Stimulated activated CD8-positive, alpha-beta memory T cell treated with anti-CD3 and anti-CD28 coated beads, Interleukin-12 subunit alpha, Interleukin-12 subunit beta, amount 100 ng/mL, for 24 hours (primary cell): ENCODE measurements around the gene PIWIL1.

Experiments used
- DNase-seq: peaks from one replicate; pipeline ENCODE4 v3.0.0-alpha.2; 2020; ENCODE audit errors: extremely low read depth

The PIWIL1 gene

GRCh38 chr12:130374083-130374482, 36.4 kb downstream of the PIWIL1 start:
- DNase-seq, result no peak

- no peak for DNase-seq
These were observed 37.9 kb downstream of the PIWIL1 start for GRCh38 chr12:130375296-130376287.

DNA sequence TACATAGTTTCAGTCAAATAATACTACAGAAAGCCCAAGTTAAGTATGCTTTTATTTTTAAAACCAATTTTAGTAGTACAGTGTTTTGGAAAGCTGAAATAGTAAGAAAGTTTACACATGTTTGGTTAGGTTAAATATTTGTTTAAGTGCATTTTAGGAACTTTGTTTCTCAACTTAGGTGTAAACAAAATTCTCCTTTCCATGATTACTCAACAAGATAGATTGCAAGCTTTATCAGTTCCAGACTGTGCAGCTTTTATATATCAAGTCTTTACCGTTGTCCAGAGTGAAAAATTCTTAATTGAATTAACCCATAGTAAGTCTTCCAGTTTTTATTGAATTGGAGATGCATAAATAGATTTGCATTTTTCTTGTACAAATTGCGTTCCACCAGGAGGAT, 45.1 kb downstream of the PIWIL1 start:
- DNase-seq, result no peak

DNA sequence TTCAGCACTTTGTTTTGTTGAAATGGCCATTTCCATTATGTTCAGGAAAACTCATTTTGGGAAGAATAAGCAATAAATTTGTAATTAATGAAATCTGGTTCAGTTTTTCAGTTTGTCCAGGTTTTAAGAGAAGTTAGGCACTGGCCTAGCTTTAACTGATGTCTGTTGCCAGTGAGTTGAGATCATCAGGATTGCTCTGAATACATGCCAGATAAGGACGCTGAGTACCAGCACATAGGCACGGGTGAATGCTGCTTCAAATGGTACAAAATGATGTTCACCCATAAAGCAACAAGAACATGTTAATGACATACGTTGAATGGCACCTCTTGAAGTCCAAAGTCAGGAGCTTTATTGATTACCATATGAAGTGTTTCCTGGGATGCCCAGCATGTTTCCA, 46.5 kb downstream of the PIWIL1 start:
- DNase-seq, result no peak

- DNase-seq, result no peak
These were observed 47.5 kb downstream of the PIWIL1 start for GRCh38 chr12:130385193-130385592.

- DNase-seq, result no peak
These were observed 53.5 kb downstream of the PIWIL1 start for GRCh38 chr12:130391186-130391585.

DNA sequence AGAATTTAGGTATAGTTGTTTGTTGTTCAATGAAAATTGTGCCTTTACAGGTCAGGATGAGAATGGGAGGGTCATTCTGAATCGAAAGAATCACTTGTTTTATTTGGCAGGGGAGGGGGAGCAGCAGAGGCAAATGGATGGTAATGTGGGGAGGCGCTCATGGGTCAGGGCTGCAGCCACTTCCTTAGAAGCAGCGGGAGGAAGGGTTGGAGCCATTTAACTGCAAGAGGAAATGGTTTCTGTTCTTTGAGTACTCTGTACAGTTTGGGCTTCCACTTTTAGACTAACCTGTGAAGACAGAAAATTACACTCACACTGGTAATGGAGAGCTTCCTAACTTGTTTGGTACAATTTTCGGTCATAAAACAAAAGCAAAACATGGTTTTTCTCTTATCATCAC, 57.2 kb downstream of the PIWIL1 start:
- no peak for DNase-seq

DNA sequence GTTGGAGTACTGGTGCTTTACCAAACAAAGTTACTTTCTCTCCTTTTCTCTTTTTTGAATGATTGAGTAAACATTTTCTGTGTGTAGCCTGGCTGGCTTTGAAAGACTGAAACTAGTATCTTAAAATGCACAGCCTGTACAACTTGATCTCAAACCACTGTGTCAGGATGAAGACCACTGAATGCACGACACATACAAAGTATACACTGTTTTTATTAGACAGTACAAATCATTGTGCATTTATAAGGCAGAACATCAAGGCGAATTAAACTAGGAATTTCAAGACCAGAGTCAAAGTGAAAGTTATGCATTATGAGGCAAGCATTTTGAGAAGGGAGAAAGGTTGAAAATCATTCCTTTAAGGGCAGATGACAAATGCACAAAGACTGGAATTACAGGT, 59.0 kb downstream of the PIWIL1 start:
- DNase-seq, result no peak

DNA sequence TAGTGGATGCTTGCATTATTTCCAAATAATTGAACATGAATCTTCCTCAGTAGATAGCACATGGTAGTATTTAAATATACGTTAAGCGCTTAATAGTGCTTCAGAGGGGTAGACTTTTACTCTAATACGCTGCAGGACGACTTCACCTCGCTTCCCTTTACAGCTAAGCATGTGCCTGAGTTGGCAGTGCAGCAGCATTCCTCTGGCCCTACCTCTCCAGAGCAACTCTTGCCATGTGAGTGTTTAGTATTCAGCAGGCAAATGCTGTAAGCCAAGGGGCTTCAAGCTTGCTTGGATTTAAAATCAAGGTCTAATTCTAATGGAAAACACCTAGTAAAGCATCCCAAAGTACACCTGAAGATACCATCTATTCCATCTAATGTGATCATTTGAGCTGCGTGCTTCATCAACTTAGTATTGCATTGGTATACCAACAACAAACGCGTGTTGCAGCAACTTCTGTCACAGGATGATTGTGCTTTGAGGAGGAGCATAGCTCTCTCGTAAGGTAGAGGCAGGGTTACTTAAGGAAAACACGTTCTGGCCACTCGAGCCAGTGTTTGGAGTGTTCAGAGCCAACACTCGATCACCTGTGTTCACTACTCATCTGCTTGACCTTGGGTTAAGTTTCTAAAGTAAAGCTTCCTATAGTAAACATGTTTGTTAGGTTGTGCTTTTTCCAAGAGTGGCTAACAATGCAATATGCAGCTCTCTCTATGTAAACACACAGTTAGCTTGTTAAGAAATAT, 60.6 kb downstream of the PIWIL1 start:
- no peak for DNase-seq

GRCh38 chr12:130401703-130402102, 64.0 kb downstream of the PIWIL1 start:
- DNase-seq, result no peak

- DNase-seq, result no peak
These were observed 67.6 kb downstream of the PIWIL1 start for GRCh38 chr12:130405332-130405731.

DNA sequence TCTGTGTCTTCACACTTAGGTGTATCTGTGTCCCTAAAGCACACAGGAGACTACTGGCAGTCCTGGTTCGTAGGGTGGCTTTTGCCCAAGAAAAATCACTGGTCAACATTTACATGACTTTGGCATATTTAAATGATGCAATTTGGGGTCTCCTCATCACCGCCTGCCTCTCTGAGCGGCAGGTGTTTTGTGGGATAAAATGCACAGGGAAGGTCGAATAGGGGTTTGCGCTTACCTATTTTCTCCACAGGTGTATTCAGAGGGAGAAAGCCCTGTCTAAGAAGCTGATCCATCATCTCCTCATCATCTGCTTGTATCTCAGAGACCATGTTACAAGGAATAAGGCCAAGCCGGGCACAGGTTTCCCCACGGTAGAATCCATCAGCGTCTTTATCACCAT, 74.7 kb downstream of the PIWIL1 start:
- no peak for DNase-seq

- DNase-seq, result no peak
These were observed 76.2 kb downstream of the PIWIL1 start for GRCh38 chr12:130413909-130414308.

DNA sequence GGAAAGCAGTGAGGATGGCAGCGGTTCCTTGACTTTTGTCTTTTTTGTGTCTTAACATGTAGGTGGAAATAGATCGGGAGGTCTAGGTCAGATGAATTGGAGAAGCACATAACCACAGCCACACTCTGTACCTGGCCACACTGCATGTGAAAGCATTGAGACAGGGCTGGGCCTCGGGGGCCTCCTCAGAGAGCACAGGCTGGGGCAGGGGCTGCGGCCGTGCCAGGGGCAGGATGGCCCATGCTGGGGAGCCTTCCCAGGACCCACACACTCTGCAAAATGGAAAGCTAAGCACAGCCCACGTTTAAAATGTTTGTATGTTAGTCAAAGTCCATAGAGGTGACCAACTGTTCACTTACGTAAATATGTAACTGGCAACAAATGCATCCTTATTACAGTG, 76.7 kb downstream of the PIWIL1 start:
- no peak for DNase-seq

DNA sequence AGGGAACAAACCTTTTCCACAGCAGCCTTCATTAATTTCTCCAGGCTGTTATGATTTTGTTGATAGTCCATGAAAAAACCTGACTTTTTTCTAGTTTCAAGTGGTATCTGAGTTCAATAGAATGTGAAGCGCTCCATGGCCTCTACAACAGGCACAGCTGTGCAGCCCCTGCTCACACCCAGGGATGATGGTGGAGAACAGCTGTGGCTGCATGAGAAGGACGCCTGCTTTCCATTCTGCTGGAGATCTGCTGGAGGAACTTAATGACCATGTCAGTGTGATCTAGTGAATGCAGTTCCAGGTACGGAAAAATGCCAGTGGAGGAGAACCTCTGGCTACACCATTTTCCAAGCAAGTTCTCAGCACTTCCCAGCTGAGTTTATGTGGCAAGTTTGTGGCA, 80.6 kb downstream of the PIWIL1 start:
- DNase-seq, result no peak

DNA sequence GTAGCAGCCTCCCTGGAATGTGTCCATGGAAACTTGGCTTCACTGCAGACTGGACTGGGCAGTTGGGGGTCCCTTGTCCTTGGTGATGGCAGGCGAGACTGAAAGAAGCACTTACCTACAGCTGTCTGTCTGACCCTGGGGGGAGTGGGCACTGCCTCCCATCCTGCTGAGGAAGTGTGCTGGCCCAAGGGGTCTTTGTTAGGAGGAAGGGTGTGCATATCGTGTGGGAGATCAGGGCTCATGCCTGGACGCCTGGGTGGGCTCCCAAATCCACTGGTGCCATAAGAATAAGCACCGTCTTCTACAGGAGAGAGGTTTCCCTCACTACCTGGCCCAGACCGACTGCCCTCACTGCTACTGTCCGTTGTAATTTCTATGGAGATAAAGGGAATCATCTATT, 81.4 kb downstream of the PIWIL1 start:
- no peak for DNase-seq

- DNase-seq, result no peak
These were observed 82.4 kb downstream of the PIWIL1 start for GRCh38 chr12:130420071-130420470.

GRCh38 chr12:130421896-130422295, 84.2 kb downstream of the PIWIL1 start:
- DNase-seq, result no peak
